ENCODE measurements around the gene AKT3. TPM values are rescaled to one million over a fixed set of nuclear protein-coding genes. Genes with fewer than 3 reads are reported as not detected.

The AKT3 gene
- total RNA-seq, 3 donors from 2014 or later (not counting 1 experiment from before 2014, with no cell fraction given), result 135 to 157 (median 136) TPM

DNA sequence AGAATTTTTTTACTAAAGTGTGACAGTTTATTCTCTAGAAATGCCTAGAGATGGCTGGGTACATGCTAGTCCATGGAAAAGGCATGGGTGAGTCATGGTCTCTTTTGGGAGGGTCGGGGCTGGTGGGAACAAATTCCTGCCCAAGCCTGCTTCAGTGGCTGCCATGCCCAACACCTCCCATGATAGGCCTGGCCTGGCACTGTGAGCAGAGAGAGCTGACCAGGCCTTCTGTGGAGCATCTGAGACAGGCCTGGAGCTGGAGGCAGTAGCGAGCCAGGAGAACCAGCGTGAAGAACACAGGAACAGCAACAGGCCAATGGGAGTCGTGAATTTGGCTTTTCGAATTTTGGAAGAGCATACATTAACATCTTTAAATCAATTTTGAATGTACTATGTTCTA is 385.0 kb downstream of the AKT3 start:
- Mint-ChIP-seq H3K9me3 (no peaks in the 10 kb centered on the region), H3K4me3 (no peak overlapping the region), H3K4me1 (no peaks in the 10 kb centered on the region), H3K36me3 (no peaks in the 10 kb centered on the region), H3K27me3 (ENCODE audit: low read depth in 2 of 2) (no peaks in the 10 kb centered on the region), H3K27ac (no peak overlapping the region)
- peaks cover 2% of the 10 kb centered on the region for H3K36me3 ChIP-seq (ENCODE audit: control insufficient read depth, insufficient read depth, low read length)
- H3K9me3 ChIP-seq (ENCODE audit: control insufficient read depth, insufficient read depth, low read length), result no peaks in the 10 kb centered on the region
- ATAC-seq, result no peak
- DNase-seq, result no peak
- H3K27me3 ChIP-seq (ENCODE audit: control insufficient read depth, insufficient read depth, low read length), result no peaks in the 10 kb centered on the region
- no peaks in the 10 kb centered on the region for H3K4me1 ChIP-seq (ENCODE audit: control insufficient read depth, insufficient read depth, low read length)
- 98% methylated on average over 4 of the region's 5 CpGs for WGBS (ENCODE audit: insufficient coverage)
- TF ChIP-seq CTCF (IDR thresholded peaks at IDR 0.05), result no peak
- intact Hi-C loops (cut with micrococcal nuclease), result no loop called here
- H3K4me3 ChIP-seq (ENCODE audit: low read length), result no peak overlapping the region
- no peak overlapping the region for H3K27ac ChIP-seq (ENCODE audit: low read length)

GRCh38 chr1:243462929-243463697 is 386.9 kb downstream of the AKT3 start:
- intact Hi-C loops (cut with micrococcal nuclease), result no loop called here
- DNase-seq (no peak), ATAC-seq (no peak)
- no peaks in the 10 kb centered on the region for H3K27me3 ChIP-seq (ENCODE audit: control insufficient read depth, insufficient read depth, low read length)
- peaks cover 0 to 8% of the 10 kb centered on the region in 2 donors for H3K4me1 Mint-ChIP-seq
- H3K4me1 ChIP-seq (ENCODE audit: control insufficient read depth, insufficient read depth, low read length), result no peaks in the 10 kb centered on the region
- H3K4me3 Mint-ChIP-seq, result no peak overlapping the region
- 100% methylated on average over 1 of the region's 1 CpG for WGBS (ENCODE audit: insufficient coverage)
- H3K4me3 ChIP-seq (ENCODE audit: low read length), result no peak overlapping the region
- H3K27ac Mint-ChIP-seq, result no peak overlapping the region
- no peak overlapping the region for H3K27ac ChIP-seq (ENCODE audit: low read length)
- TF ChIP-seq CTCF (IDR thresholded peaks at IDR 0.05), result no peak
- peaks cover 2% of the 10 kb centered on the region for H3K36me3 ChIP-seq (ENCODE audit: control insufficient read depth, insufficient read depth, low read length)
- no peaks in the 10 kb centered on the region for H3K9me3 ChIP-seq (ENCODE audit: control insufficient read depth, insufficient read depth, low read length)
- no peaks in the 10 kb centered on the region for H3K36me3 Mint-ChIP-seq
- H3K27me3 Mint-ChIP-seq (ENCODE audit: low read depth in 2 of 2), result no peaks in the 10 kb centered on the region
- no peaks in the 10 kb centered on the region for H3K9me3 Mint-ChIP-seq

DNA sequence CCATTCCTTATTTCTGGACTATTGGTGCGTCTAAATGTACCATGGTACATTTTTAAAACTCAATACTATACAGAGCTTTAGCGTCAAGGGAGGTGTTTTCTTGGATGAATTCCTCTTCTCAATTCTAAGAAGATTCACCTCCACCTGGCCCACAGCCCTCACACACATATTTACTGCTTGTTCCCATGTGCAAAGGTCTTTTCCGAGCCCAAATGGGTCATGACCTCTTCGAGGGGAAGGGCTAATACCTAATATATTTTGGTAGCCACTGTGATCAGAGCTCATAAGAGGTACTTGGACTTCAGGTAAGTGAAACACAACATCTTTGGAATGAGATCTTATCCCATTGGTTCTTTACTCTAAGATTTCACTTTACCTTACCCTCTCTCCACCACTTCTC is 388.3 kb downstream of the AKT3 start:
- DNase-seq, result no peak
- no peaks in the 10 kb centered on the region for H3K27me3 Mint-ChIP-seq (ENCODE audit: low read depth in 2 of 2)
- Histone ChIP-seq H3K27ac (ENCODE audit: low read length) (no peak overlapping the region), H3K9me3 (ENCODE audit: control insufficient read depth, insufficient read depth, low read length) (no peaks in the 10 kb centered on the region), H3K27me3 (ENCODE audit: control insufficient read depth, insufficient read depth, low read length) (no peaks in the 10 kb centered on the region), H3K4me3 (ENCODE audit: low read length) (no peak overlapping the region), H3K4me1 (ENCODE audit: control insufficient read depth, insufficient read depth, low read length) (no peaks in the 10 kb centered on the region), H3K36me3 (ENCODE audit: control insufficient read depth, insufficient read depth, low read length) (peaks cover 2% of the 10 kb centered on the region)
- no peak overlapping the region for H3K27ac Mint-ChIP-seq
- H3K4me3 Mint-ChIP-seq, result no peak overlapping the region
- intact Hi-C loops (cut with micrococcal nuclease), result no loop called here
- peaks cover 0 to 8% of the 10 kb centered on the region in 2 donors for H3K4me1 Mint-ChIP-seq
- no peaks in the 10 kb centered on the region for H3K9me3 Mint-ChIP-seq
- 91% methylated on average over 4 of the region's 4 CpGs for WGBS (ENCODE audit: insufficient coverage)
- no peaks in the 10 kb centered on the region for H3K36me3 Mint-ChIP-seq
- no peak for ATAC-seq
- TF ChIP-seq CTCF (IDR thresholded peaks at IDR 0.05), result no peak

DNA sequence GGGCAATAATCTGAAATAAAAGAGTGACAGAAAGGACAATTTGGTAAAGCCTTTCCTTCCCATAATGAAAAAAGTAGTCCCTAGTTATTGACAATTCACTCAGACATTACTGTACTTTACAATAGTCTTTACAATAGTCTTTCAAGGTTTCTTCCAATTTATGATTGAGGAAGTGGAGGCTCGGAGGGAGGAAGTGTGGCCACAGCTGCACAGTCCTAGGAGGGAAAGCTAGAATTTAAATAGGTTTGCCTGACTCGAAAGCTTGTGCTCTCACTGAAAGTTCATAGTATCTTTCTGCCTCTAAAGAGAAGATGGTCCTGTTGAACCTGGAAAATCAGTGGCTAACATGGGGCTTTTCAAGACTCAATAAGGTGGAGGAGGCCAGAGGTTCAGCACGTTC is 391.0 kb downstream of the AKT3 start:
- H3K4me3 Mint-ChIP-seq, result no peak overlapping the region
- WGBS (ENCODE audit: insufficient coverage), result 37% methylated on average over 3 of the region's 3 CpGs
- ATAC-seq (no peak), DNase-seq (no peak)
- no peak for TF ChIP-seq CTCF (IDR thresholded peaks at IDR 0.05)
- H3K4me1 Mint-ChIP-seq, result peaks cover 0 to 8% of the 10 kb centered on the region in 2 donors
- H3K4me1 ChIP-seq (ENCODE audit: control insufficient read depth, insufficient read depth, low read length), result no peaks in the 10 kb centered on the region
- H3K36me3 Mint-ChIP-seq, result no peaks in the 10 kb centered on the region
- intact Hi-C loops (cut with micrococcal nuclease), result no loop called here
- peaks cover 2% of the 10 kb centered on the region for H3K36me3 ChIP-seq (ENCODE audit: control insufficient read depth, insufficient read depth, low read length)
- H3K27ac ChIP-seq (ENCODE audit: low read length), result no peak overlapping the region
- no peaks in the 10 kb centered on the region for H3K27me3 ChIP-seq (ENCODE audit: control insufficient read depth, insufficient read depth, low read length)
- H3K9me3 Mint-ChIP-seq, result no peaks in the 10 kb centered on the region
- no peak overlapping the region for H3K27ac Mint-ChIP-seq
- H3K9me3 ChIP-seq (ENCODE audit: control insufficient read depth, insufficient read depth, low read length), result no peaks in the 10 kb centered on the region
- H3K4me3 ChIP-seq (ENCODE audit: low read length), result no peak overlapping the region
- H3K27me3 Mint-ChIP-seq (ENCODE audit: low read depth in 2 of 2), result no peaks in the 10 kb centered on the region
